SK-N-SH (cell line): Measurements from ENCODE around the gene IL4R. TPM values are rescaled to one million over a fixed set of nuclear protein-coding genes. Genes with fewer than 3 reads are reported as not detected.

Experiments
- CTCF ChIA-PET: fragments of 300-600, 350-600 bp; formaldehyde crosslinking; extraction: SDS; loops from one replicate; lab custom pipeline; 2021; lab: Yijun Ruan, JAX
- POLR2A ChIA-PET: fragments of 350-600 bp; sonication (Branson Sonifier 250); formaldehyde crosslinking; extraction: SDS; loops from one replicate; lab custom pipeline; 2020; ENCODE audit warnings: antibody characterized with exemption, inconsistent platforms; lab: Yijun Ruan, JAX
- DNase-seq: peaks from one replicate; pipeline ENCODE4 v3.0.0; 2012
- H2AFZ ChIP-seq: fragments of 200-600 bp; sonication (generic); 2 replicates; pipeline ENCODE4 v1.8.1; 2016; ENCODE audit warnings: antibody characterized with exemption, mild to moderate bottlenecking, low read depth
- H3F3A ChIP-seq: fragments of 200-600 bp; sonication (generic); replicated peaks from 2 replicates; pipeline ENCODE3; 2016; ENCODE audit warnings: antibody characterized with exemption, mild to moderate bottlenecking; ENCODE audit not compliant: insufficient read depth
- H3K27ac ChIP-seq, 2 experiments: fragments of 200-500 bp in 1 of 2; fragments of 200-600 bp in 1 of 2; sonication (Bioruptor generic) in 1 of 2; sonication (generic), shearing (Covaris generic) in 1 of 2; 2 replicates each; pipeline versions ENCODE4 v1.5.1 to v1.6.1; 2014 to 2016; ENCODE audit warnings: low read depth in 2 of 2, inconsistent platforms in 1 of 2, low read length in 1 of 2, mild to moderate bottlenecking in 1 of 2, mixed read lengths in 1 of 2
- H3K27me3 ChIP-seq: fragments of 200-600 bp; sonication (generic), shearing (Covaris generic); 2 replicates; pipeline ENCODE4 v1.6.1; 2016; ENCODE audit warnings: mixed run types; ENCODE audit not compliant: insufficient read depth
- H3K36me3 ChIP-seq, 2 experiments: fragments of 200-500 bp in 1 of 2; fragments of 200-600 bp in 1 of 2; sonication (Bioruptor generic) in 1 of 2; sonication (generic) in 1 of 2; replicated peaks in 1 of 2; 2 replicates each; pipeline versions ENCODE3 to v1.5.1; 2014 to 2016; ENCODE audit warnings: low read length in 1 of 2, mild to moderate bottlenecking in 1 of 2; ENCODE audit not compliant: insufficient read depth in 2 of 2, control insufficient read depth in 1 of 2
- H3K4me1 ChIP-seq, 2 experiments: fragments of 200-500 bp in 1 of 2; fragments of 200-600 bp in 1 of 2; sonication (Bioruptor generic) in 1 of 2; sonication (generic), shearing (Covaris generic) in 1 of 2; 2 replicates each; pipeline versions ENCODE4 v1.5.1 to v1.6.1; 2014 to 2016; ENCODE audit warnings: low read depth in 1 of 2, low read length in 1 of 2, mixed run types in 1 of 2; ENCODE audit not compliant: insufficient read depth in 2 of 2, control insufficient read depth in 1 of 2
- H3K4me2 ChIP-seq: fragments of 200-600 bp; sonication (generic), shearing (Covaris generic); 2 replicates; pipeline ENCODE4 v1.6.1; 2017; ENCODE audit warnings: mixed run types
- H3K4me3 ChIP-seq, 2 experiments: fragments of 200-500 bp in 1 of 2; fragments of 200-600 bp in 1 of 2; sonication (Bioruptor generic) in 1 of 2; sonication (generic), shearing (Covaris generic) in 1 of 2; 2 replicates each; pipeline versions ENCODE4 v1.5.1 to v1.8.1; 2014 to 2016; ENCODE audit warnings: low read depth in 2 of 2, inconsistent platforms in 1 of 2, low read length in 1 of 2, mild to moderate bottlenecking in 1 of 2, mixed read lengths in 1 of 2, moderate library complexity in 1 of 2
- H3K79me2 ChIP-seq: fragments of 200-600 bp; sonication (generic); 2 replicates; pipeline ENCODE4 v1.8.1; 2017; ENCODE audit warnings: mild to moderate bottlenecking; ENCODE audit not compliant: insufficient read depth
- H3K9ac ChIP-seq: fragments of 200-600 bp; sonication (generic); 2 replicates; pipeline ENCODE4 v1.6.1; 2017; ENCODE audit warnings: mixed run types
- H3K9me2 ChIP-seq: fragments of 200-600 bp; sonication (generic); 2 replicates; pipeline ENCODE4 v1.6.1; 2017; ENCODE audit warnings: mixed run types
- H3K9me3 ChIP-seq: fragments of 200-600 bp; sonication (generic); 2 replicates; pipeline ENCODE4 v1.6.1; 2017; ENCODE audit warnings: mixed run types, mild to moderate bottlenecking, moderate library complexity
- H4K20me1 ChIP-seq: fragments of 200-600 bp; sonication (generic); 2 replicates; pipeline ENCODE4 v1.6.1; 2017; ENCODE audit warnings: mild to moderate bottlenecking, mixed run types; ENCODE audit not compliant: insufficient read depth
- EP300 ChIP-seq, 2 experiments: IDR thresholded peaks; 2 replicates each; pipeline versions ENCODE4 v1.4.0 to v1.6.1; 2012; ENCODE audit warnings: borderline replicate concordance in 1 of 2, low read depth in 1 of 2, low read length in 1 of 2
- GATA2 ChIP-seq: sonication (generic); formaldehyde crosslinking; IDR thresholded peaks from 2 replicates; pipeline ENCODE4 v1.5.0; 2020; ENCODE audit warnings: mild to moderate bottlenecking, missing genetic modification reagents
- PBX3 ChIP-seq: IDR thresholded peaks from 2 replicates; pipeline ENCODE4; 2012
- POLR2AphosphoS5 ChIP-seq: IDR thresholded peaks from 2 replicates; pipeline ENCODE4 v1.6.1; 2012; ENCODE audit warnings: low read depth, low read length
- RAD21 ChIP-seq: IDR thresholded peaks from 2 replicates; pipeline ENCODE4 v1.6.1; 2012; ENCODE audit warnings: mild to moderate bottlenecking, low read length
- SMC3 ChIP-seq: IDR thresholded peaks from 2 replicates; pipeline ENCODE4 v1.6.1; 2012; ENCODE audit warnings: low read depth, low read length, improper control_type of control experiment
- TAF1 ChIP-seq: IDR thresholded peaks from 2 replicates; pipeline ENCODE4 v1.6.1; 2012; ENCODE audit warnings: low read depth, mild to moderate bottlenecking, low read length, moderate library complexity, borderline replicate concordance
- YY1 ChIP-seq: IDR thresholded peaks from 2 replicates; pipeline ENCODE4 v1.4.0; 2012; ENCODE audit warnings: low read depth, mild to moderate bottlenecking
- WGBS: methylation state at CpG from one replicate; pipeline ENCODE4 v1.1.6; 2017; ENCODE audit warnings: low lambda C conversion rate; 5-methylcytosine and 5-hydroxymethylcytosine counted together
- polyA plus RNA-seq, 3 experiments: library from polyadenylated mRNA; depleted of rRNA; stranded (reverse); fragments of >200 nt; gene quantifications; 2 replicates each; pipeline ENCODE4 v1.2.3, GENCODE V29; 2012
- TF ChIP-seq, protein P1 (sequence below): fragments of 150-350 bp; IDR thresholded peaks from 2 replicates; pipeline ENCODE4 v1.6.1; 2017; ENCODE audit warnings: antibody characterized with exemption, low read length, low read depth, borderline replicate concordance
- TF ChIP-seq, protein P2 (sequence below): fragments of 150-350 bp; IDR thresholded peaks from 2 replicates; pipeline ENCODE4 v1.6.1; 2016; ENCODE audit warnings: mild to moderate bottlenecking, low read depth, low read length
- TF ChIP-seq, protein P3 (sequence below): IDR thresholded peaks from 2 replicates; pipeline ENCODE4 v1.4.0; 2012; ENCODE audit warnings: low read depth
- TF ChIP-seq, protein P4 (sequence below): IDR thresholded peaks from 2 replicates; pipeline ENCODE4 v1.4.0; 2012; ENCODE audit warnings: low read depth, borderline replicate concordance

The IL4R gene
- polyA plus RNA-seq, 1 of the 3 experiments (the other 2 are of a cell fraction) = 16.1 TPM

- H3K4me3 ChIP-seq = peak overlapping the region in 1 of 2 experiments; percentile 39; a peak in 2 of 4 replicates
- CTCF ChIA-PET = interaction anchor here (1.6 to 2.3 kb wide), 2 partner anchors 9 to 167 kb away, joined by 4 to 6 read pairs; no protein-coding TSS in a partner anchor
- DNase-seq = no peak
- 0 out of 2 replicates have a peak overlapping the region, but pooled peaks have one; percentile 24 for H2AFZ ChIP-seq
- no peaks in the 10 kb centered on the region for H3K27me3 ChIP-seq
- H3K9me2 ChIP-seq = no peaks in the 10 kb centered on the region
- H3K27ac ChIP-seq = peak overlapping the region in 1 of 2 experiments; percentile 58; a peak in 2 of 4 replicates
- peak overlapping the region; percentile 38; the same call in 1 of the 2 replicates for H3K9ac ChIP-seq
- 27% methylated on average over 11 of the region's 11 CpGs for WGBS
- H3K79me2 ChIP-seq = no peaks in the 10 kb centered on the region
- peaks cover 0 to 16% of the 10 kb centered on the region in 2 experiments; a peak in 2 of 4 replicates for H3K4me1 ChIP-seq
- H3K36me3 ChIP-seq = no peaks in the 10 kb centered on the region
- peaks cover 3% of the 10 kb centered on the region; the same call in 1 of the 2 replicates for H3K9me3 ChIP-seq
- H3K4me2 ChIP-seq = peak overlapping the region; percentile 67; the same call in 1 of the 2 replicates
- POLR2A ChIA-PET = no interaction called here
- peaks cover 9% of the 10 kb centered on the region for H3F3A ChIP-seq
- TF ChIP-seq POLR2AphosphoS5 (no peak), YY1 (no peak), RAD21 (no peak), GATA2 (CRISPR knock-in tag) (no peak), TAF1 (no peak), SMC3 (no peak)
- TF ChIP-seq, protein P1, sequence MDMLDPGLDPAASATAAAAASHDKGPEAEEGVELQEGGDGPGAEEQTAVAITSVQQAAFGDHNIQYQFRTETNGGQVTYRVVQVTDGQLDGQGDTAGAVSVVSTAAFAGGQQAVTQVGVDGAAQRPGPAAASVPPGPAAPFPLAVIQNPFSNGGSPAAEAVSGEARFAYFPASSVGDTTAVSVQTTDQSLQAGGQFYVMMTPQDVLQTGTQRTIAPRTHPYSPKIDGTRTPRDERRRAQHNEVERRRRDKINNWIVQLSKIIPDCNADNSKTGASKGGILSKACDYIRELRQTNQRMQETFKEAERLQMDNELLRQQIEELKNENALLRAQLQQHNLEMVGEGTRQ = no peak
- TF ChIP-seq, protein P2, sequence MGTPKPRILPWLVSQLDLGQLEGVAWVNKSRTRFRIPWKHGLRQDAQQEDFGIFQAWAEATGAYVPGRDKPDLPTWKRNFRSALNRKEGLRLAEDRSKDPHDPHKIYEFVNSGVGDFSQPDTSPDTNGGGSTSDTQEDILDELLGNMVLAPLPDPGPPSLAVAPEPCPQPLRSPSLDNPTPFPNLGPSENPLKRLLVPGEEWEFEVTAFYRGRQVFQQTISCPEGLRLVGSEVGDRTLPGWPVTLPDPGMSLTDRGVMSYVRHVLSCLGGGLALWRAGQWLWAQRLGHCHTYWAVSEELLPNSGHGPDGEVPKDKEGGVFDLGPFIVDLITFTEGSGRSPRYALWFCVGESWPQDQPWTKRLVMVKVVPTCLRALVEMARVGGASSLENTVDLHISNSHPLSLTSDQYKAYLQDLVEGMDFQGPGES = no peak
- TF ChIP-seq, protein P3, sequence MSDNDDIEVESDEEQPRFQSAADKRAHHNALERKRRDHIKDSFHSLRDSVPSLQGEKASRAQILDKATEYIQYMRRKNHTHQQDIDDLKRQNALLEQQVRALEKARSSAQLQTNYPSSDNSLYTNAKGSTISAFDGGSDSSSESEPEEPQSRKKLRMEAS = no peak
- no peaks in the 10 kb centered on the region for H4K20me1 ChIP-seq
These were observed 87.2 kb downstream of the IL4R start for GRCh38 chr16:27400751-27401620.

DNA sequence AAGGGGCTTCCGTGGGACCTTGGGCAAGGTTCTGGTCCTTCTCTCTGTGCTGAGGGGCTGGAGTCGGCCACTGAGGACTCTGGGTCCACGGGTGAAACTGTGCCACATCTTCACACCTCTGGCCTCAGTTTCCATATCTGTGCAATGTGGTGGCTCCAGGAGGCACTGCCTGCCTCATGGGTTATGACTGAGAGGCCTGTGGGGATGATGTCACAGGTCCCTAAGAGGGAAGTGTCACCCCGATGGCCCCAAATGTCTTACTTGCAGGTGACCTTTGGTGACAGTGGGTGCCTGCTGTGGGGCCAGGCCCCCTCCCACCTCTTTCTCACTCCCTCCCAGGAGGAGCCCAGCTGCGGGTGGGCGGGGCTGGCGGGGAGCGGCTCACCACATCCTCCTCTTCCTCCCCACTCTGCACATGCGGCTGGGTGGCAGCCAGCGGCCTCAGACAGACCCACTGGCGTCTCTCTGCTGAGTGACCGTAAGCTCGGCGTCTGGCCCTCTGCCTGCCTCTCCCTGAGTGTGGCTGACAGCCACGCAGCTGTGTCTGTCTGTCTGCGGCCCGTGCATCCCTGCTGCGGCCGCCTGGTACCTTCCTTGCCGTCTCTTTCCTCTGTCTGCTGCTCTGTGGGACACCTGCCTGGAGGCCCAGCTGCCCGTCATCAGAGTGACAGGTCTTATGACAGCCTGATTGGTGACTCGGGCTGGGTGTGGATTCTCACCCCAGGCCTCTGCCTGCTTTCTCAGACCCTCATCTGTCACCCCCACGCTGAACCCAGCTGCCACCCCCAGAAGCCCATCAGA lies 88.2 kb downstream of the IL4R start, which contains the start of gene IL21R:
Gene IL21R (plus strand): TSS at position 407 of the 801 bp plus-strand sequence. CDS start 27,898 bp downstream, outside the sequence.
- TF ChIP-seq PBX3 (peak; percentile 47; the same call in 1 of the 2 replicates), EP300 (IDR thresholded peaks at IDR 0.05; ENCODE audit: borderline replicate concordance in 1 of 2, low read depth in 1 of 2, low read length in 1 of 2) (peak in 1 of 2 experiments; percentile 9; a peak in 1 of 4 replicates)
- TF ChIP-seq, protein P4, sequence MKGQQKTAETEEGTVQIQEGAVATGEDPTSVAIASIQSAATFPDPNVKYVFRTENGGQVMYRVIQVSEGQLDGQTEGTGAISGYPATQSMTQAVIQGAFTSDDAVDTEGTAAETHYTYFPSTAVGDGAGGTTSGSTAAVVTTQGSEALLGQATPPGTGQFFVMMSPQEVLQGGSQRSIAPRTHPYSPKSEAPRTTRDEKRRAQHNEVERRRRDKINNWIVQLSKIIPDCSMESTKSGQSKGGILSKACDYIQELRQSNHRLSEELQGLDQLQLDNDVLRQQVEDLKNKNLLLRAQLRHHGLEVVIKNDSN = no peak
- H3K27me3 ChIP-seq = no peaks in the 10 kb centered on the region
- ChIA-PET CTCF (interaction anchor here (0.6 to 2.3 kb wide), 3 partner anchors 8 to 168 kb away, joined by 3 to 6 read pairs (median 4); no protein-coding TSS in a partner anchor), POLR2A (no interaction called here)
- H3K4me2 ChIP-seq = peak within 1 kb of the TSS; percentile 67; the same call in 1 of the 2 replicates
- peaks cover 0 to 18% of the 10 kb centered on the region in 2 experiments; a peak in 2 of 4 replicates for H3K4me1 ChIP-seq
- H3K79me2 ChIP-seq = no peaks in the 10 kb centered on the region
- H3K36me3 ChIP-seq = no peaks in the 10 kb centered on the region
- H3K27ac ChIP-seq = peak within 1 kb of the TSS in 1 of 2 experiments; percentile 58; a peak in 2 of 4 replicates
- H3K9me3 ChIP-seq = no peaks in the 10 kb centered on the region
- DNase-seq = peak; percentile 38
- 0 out of 2 replicates have a peak within 1 kb of the TSS, but pooled peaks have one; percentile 35 for H2AFZ ChIP-seq
- peaks cover 14% of the 10 kb centered on the region for H3F3A ChIP-seq
- no peaks in the 10 kb centered on the region for H4K20me1 ChIP-seq
- no peak within 1 kb of the TSS for H3K4me3 ChIP-seq
- peak within 1 kb of the TSS; percentile 26; the same call in 1 of the 2 replicates for H3K9ac ChIP-seq
- 30% methylated on average over 8 of the region's 23 CpGs for WGBS
- no peaks in the 10 kb centered on the region for H3K9me2 ChIP-seq
